Activated T-cell treated with anti-CD3 and anti-CD28 coated beads, Interleukin-2, amount 50 U/mL, for 72 hours (primary cell): Measurements from ENCODE around the gene UBAC1. TPM values are rescaled to one million over a fixed set of nuclear protein-coding genes. Genes with fewer than 3 reads are reported as not detected.

Source experiments
- ATAC-seq, 2 donors: fragments of 150-1000 bp; cut with Tn5 transposase; replicated peaks in 1 of 2; 2 replicates each; pipeline ENCODE4 v1.10.0; 2021; ENCODE audit warnings: moderate library complexity in 2 of 2, mild to moderate bottlenecking in 1 of 2
- DNase-seq, 2 donors: peaks; one replicate each; pipeline ENCODE4 v3.0.0; 2021 to 2022; ENCODE audit warnings: mixed read lengths in 1 of 2
- H3K27ac Mint-ChIP-seq: one replicate; pipeline ENCODE4 v1.8.0; 2022; ENCODE audit warnings: mild to moderate bottlenecking, moderate library complexity, mixed read lengths
- H3K27me3 Mint-ChIP-seq: one replicate; pipeline ENCODE4 v1.8.0; 2022; ENCODE audit warnings: low read depth, mixed read lengths
- H3K36me3 Mint-ChIP-seq, 2 donors: one replicate each; pipeline ENCODE4 v1.8.0; 2022; ENCODE audit warnings: mixed read lengths in 2 of 2, mild to moderate bottlenecking in 1 of 2; ENCODE audit not compliant: insufficient read depth in 2 of 2
- H3K4me1 Mint-ChIP-seq: one replicate; pipeline ENCODE4 v1.8.0; 2022; ENCODE audit warnings: low read depth, mixed read lengths
- H3K4me3 Mint-ChIP-seq, 2 donors: one replicate each; pipeline ENCODE4 v1.8.0; 2022; ENCODE audit warnings: mild to moderate bottlenecking in 2 of 2, mixed read lengths in 2 of 2, moderate library complexity in 2 of 2
- H3K9me3 Mint-ChIP-seq, 2 donors: one replicate each; pipeline ENCODE4 v1.8.0; 2022; ENCODE audit warnings: mixed read lengths in 2 of 2
- total RNA-seq, 2 donors: library from RNA; stranded (reverse); gene quantifications; one replicate each; pipeline ENCODE4 v1.2.3, GENCODE V29; 2022

Gene UBAC1, protein sequence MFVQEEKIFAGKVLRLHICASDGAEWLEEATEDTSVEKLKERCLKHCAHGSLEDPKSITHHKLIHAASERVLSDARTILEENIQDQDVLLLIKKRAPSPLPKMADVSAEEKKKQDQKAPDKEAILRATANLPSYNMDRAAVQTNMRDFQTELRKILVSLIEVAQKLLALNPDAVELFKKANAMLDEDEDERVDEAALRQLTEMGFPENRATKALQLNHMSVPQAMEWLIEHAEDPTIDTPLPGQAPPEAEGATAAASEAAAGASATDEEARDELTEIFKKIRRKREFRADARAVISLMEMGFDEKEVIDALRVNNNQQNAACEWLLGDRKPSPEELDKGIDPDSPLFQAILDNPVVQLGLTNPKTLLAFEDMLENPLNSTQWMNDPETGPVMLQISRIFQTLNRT
- total RNA-seq, result 10 to 100 TPM; 35.6 to 41.6 TPM

GRCh38 chr9:135961277-135961715 lies at the start of gene UBAC1:
Gene UBAC1 (minus strand): TSS chr9:135961373. CDS start chr9:135961162, 211 bp downstream.
- ATAC-seq, result peak; percentile 93
- Mint-ChIP-seq H3K36me3 (no peaks in the 10 kb centered on the region), H3K4me3 (peak within 1 kb of the TSS; percentile 93 to 94), H3K9me3 (no peaks in the 10 kb centered on the region), H3K27me3 (no peaks in the 10 kb centered on the region), H3K27ac (peak within 1 kb of the TSS; percentile 69), H3K4me1 (peaks cover 44% of the 10 kb centered on the region)
- DNase-seq, result peak; percentile 96 to 98

DNA sequence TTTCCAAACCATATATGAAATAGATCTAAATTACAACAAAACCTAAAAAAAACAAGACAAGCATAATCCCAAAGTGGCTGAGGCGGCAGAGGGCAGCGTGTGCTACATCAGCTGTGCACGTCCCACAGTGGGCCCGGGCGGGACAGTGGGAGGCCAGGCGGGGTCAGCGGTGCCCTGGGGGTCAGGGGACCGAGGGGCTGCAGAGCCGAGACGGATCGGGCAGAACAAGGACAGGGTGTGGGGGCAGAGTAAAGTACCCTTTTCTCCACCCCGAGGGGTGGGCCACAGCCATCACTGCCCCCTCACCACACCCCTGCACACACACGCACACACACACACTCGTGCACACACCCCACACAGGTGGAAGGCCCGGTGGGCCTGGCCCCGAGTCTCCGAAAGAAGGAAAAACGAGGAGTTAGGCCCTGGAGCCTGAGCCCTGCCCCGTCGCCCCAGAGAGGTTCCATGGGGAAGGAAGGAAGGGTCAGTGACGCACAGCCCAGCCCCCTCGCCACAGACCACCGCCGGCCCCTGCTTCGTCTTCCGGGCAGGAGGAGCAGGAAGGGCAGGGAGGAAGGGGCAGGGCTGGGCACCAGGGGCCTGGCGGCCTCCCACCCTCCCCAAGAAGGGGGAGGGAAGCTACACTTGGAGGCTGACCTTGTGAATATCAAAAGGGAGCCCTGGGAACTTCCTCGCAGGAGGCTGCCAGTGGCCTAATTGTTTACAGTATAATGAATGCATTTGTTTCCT lies 49.6 kb upstream of the UBAC1 start:
- no peaks in the 10 kb centered on the region for H3K36me3 Mint-ChIP-seq
- no peak overlapping the region for H3K4me3 Mint-ChIP-seq
- ATAC-seq (no peak), DNase-seq (no peak)
- no peaks in the 10 kb centered on the region for H3K9me3 Mint-ChIP-seq
- no peaks in the 10 kb centered on the region for H3K4me1 Mint-ChIP-seq
- H3K27ac Mint-ChIP-seq, result no peak overlapping the region
- H3K27me3 Mint-ChIP-seq, result no peaks in the 10 kb centered on the region

DNA sequence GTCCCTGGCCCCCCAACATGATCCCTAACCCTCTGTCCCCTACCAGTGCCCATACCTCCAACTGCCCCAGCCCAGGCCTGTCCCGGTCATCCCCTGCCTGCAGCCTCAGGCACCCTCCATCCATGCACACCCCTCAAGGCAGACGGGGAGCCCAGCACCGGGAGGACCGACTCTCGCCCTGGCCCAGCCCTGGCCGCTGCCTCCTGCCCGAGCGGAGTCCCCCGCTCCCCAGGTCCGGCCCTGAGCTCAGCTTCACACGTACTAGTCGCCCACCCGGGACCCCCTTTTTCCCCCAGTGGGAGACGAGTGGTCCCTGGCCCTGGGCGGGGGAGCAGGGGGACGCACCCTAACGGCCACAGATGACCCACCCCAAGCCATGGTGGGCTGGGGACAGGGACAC lies 49.0 kb upstream of the UBAC1 start:
- Mint-ChIP-seq H3K4me3 (no peak overlapping the region), H3K27me3 (no peaks in the 10 kb centered on the region), H3K9me3 (no peaks in the 10 kb centered on the region), H3K36me3 (no peaks in the 10 kb centered on the region), H3K27ac (no peak overlapping the region), H3K4me1 (no peaks in the 10 kb centered on the region)
- no peak for DNase-seq
- ATAC-seq, result no peak

- ATAC-seq, result no peak
- Mint-ChIP-seq H3K4me3 (no peak overlapping the region), H3K27me3 (no peaks in the 10 kb centered on the region), H3K36me3 (no peaks in the 10 kb centered on the region), H3K27ac (no peak overlapping the region), H3K9me3 (no peaks in the 10 kb centered on the region), H3K4me1 (no peaks in the 10 kb centered on the region)
- no peak for DNase-seq
Observed at GRCh38 chr9:136009516-136009915, 48.3 kb upstream of the UBAC1 start.

DNA sequence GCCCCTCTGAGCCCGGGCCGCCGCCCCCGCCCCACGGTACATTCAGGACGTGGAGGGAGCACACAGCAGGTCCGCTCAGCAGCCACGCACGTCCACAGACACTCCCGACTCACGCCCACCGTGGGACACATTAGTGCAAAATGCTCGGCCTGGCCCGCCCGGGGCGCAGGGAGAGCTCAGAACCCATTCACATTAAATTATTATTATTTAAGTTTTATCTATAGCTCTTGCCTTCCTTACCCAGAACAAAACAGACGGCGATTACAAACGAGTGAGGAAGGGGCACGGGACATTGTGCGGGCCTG lies 47.5 kb upstream of the UBAC1 start:
- H3K4me1 Mint-ChIP-seq, result no peaks in the 10 kb centered on the region
- ATAC-seq (no peak), DNase-seq (no peak)
- H3K9me3 Mint-ChIP-seq, result no peaks in the 10 kb centered on the region
- no peak overlapping the region for H3K4me3 Mint-ChIP-seq
- H3K27me3 Mint-ChIP-seq, result no peaks in the 10 kb centered on the region
- H3K36me3 Mint-ChIP-seq, result no peaks in the 10 kb centered on the region
- H3K27ac Mint-ChIP-seq, result no peak overlapping the region

DNA sequence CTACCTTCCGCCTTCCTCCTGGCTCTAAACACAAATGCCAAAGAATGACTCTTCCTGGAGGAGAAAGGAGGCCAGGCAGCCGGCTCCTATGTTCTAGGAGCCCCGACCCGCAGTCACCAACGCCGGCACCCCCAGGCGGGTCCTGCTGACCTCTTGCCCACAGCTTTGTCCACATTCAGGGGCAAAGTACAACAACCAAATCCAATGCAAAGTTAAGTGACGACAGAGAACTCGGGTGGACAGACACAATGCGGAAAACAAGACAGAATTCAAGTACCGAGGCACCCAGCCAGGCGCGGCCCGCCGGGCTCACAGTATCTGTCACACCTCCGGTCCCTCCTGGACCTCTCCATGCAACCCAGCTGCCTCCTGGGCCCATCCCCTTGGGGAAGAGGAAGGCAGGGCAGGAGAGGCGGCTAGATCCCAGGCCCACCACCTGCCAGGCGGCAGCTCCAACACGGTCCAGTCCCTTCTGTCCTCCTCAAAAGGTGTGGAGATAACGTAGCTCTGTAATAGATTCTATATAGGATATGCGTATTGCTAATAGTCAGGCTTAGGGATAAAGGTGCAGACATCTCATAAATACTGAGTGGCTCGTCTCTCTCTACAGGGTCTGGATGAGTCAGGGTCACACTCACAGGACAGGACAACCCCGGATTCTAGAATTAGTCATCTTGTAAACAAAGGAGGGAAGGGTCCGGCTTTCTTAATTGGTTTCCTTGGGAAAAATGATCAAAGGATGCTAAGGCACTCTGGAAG lies 46.9 kb upstream of the UBAC1 start:
- ATAC-seq (no peak), DNase-seq (no peak)
- Mint-ChIP-seq H3K36me3 (no peaks in the 10 kb centered on the region), H3K27ac (no peak overlapping the region), H3K9me3 (no peaks in the 10 kb centered on the region), H3K4me3 (no peak overlapping the region), H3K27me3 (no peaks in the 10 kb centered on the region), H3K4me1 (no peaks in the 10 kb centered on the region)

DNA sequence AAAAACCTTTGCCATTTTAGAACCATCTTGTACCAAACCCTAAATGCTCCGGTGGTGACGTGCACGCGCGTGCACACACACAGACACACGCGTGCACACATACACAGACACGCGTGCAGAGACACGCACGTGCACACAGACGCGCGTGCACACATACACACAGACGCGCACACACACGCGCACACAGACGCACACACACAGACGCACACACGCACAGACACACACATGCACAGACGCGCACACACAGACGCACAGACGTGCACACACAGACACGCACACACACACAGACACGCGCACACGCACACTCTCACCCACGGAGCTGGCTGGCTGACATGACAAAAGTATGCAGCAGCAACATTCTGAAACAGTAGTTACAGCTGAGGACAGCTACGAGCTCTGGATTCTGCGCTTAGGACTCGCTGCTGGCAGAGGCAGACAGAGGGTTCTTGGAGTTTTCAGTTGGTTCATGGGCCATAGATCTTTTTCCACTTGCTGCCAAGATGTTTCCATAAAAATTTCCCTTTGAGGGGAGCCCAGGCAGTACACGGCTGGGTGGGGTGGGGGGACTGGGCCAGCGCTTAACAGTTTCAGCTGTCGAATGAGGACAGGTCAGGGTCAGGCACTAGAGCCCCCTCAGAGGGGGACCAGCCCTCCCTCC lies 46.2 kb upstream of the UBAC1 start:
- H3K4me3 Mint-ChIP-seq, result no peak overlapping the region
- DNase-seq, result no peak
- H3K4me1 Mint-ChIP-seq, result no peaks in the 10 kb centered on the region
- H3K27ac Mint-ChIP-seq, result no peak overlapping the region
- no peaks in the 10 kb centered on the region for H3K36me3 Mint-ChIP-seq
- H3K27me3 Mint-ChIP-seq, result no peaks in the 10 kb centered on the region
- no peaks in the 10 kb centered on the region for H3K9me3 Mint-ChIP-seq
- ATAC-seq, result no peak

DNA sequence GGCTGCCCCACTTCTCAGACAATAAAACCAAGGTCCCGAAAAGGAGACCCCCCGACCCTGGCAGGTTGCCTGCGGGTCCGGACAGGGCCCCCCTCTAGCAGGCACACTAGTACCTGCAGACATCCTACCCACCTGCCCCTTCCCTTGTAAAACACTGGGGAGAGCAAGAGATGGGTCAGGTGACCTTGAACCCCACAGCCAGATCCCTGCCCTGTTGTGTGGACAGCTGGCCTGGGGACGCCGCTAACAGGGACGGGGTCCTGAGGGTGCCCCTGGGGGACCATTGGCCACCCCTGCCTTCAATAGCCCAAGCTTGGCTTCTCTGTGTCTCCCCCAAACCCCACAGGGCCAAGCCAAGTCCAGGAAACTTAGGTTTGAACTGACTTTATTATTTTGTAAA lies 45.0 kb upstream of the UBAC1 start:
- Mint-ChIP-seq H3K36me3 (no peaks in the 10 kb centered on the region), H3K27me3 (no peaks in the 10 kb centered on the region), H3K9me3 (no peaks in the 10 kb centered on the region), H3K4me1 (no peaks in the 10 kb centered on the region), H3K4me3 (no peak overlapping the region), H3K27ac (no peak overlapping the region)
- ATAC-seq, result no peak
- DNase-seq, result no peak

- Mint-ChIP-seq H3K27me3 (no peaks in the 10 kb centered on the region), H3K4me1 (no peaks in the 10 kb centered on the region), H3K27ac (no peak overlapping the region), H3K4me3 (no peak overlapping the region), H3K9me3 (no peaks in the 10 kb centered on the region), H3K36me3 (no peaks in the 10 kb centered on the region)
- ATAC-seq (no peak), DNase-seq (no peak)
Observed at GRCh38 chr9:136004712-136005111, 43.5 kb upstream of the UBAC1 start.

- no peak for ATAC-seq
- no peaks in the 10 kb centered on the region for H3K9me3 Mint-ChIP-seq
- H3K4me3 Mint-ChIP-seq, result no peak overlapping the region
- H3K27me3 Mint-ChIP-seq, result no peaks in the 10 kb centered on the region
- no peak overlapping the region for H3K27ac Mint-ChIP-seq
- no peaks in the 10 kb centered on the region for H3K36me3 Mint-ChIP-seq
- H3K4me1 Mint-ChIP-seq, result no peaks in the 10 kb centered on the region
- no peak for DNase-seq
Observed at GRCh38 chr9:136004219-136004618, 43.0 kb upstream of the UBAC1 start.

DNA sequence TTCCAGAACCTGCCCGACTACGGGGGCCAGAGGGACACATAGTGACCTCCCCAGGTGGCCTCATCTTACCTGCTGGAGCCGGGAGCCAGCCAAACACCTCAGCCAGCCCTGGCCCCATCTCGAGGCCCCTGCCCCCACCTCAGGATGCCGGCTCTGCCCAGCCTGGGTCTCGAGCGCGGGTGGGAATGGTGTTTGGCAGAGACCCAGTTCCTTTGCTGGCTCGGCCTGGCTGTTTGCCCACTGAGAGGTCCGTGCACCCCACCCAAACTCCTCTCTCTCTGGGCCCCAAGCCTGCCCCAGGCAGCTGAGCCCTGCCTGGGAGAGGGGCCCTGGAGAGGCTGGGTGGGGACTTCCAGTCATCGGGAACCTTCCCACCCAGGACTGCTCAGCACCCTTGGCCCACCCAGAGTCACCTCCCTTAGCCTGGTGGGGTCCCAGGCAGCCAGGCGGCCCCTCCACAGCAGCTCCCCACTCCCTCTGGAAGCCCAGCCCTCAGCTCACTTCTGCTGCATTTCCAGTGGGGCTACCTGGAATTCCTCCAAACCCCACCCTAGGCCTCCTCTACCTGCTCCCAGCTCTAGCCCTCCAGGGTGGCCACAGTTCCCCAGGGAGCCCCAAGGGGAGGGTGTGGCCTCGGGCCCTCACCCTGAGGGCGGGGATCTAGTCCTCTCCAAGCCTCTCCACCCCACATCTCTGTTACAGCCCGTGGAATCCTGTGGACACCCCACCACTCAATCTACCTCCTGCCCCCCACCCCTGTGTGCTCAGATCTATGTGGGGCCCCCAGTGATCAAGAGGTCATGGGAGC lies 42.4 kb upstream of the UBAC1 start:
- ATAC-seq (no peak), DNase-seq (no peak)
- no peaks in the 10 kb centered on the region for H3K9me3 Mint-ChIP-seq
- no peaks in the 10 kb centered on the region for H3K4me1 Mint-ChIP-seq
- no peak overlapping the region for H3K27ac Mint-ChIP-seq
- no peaks in the 10 kb centered on the region for H3K36me3 Mint-ChIP-seq
- no peaks in the 10 kb centered on the region for H3K27me3 Mint-ChIP-seq
- no peak overlapping the region for H3K4me3 Mint-ChIP-seq

DNA sequence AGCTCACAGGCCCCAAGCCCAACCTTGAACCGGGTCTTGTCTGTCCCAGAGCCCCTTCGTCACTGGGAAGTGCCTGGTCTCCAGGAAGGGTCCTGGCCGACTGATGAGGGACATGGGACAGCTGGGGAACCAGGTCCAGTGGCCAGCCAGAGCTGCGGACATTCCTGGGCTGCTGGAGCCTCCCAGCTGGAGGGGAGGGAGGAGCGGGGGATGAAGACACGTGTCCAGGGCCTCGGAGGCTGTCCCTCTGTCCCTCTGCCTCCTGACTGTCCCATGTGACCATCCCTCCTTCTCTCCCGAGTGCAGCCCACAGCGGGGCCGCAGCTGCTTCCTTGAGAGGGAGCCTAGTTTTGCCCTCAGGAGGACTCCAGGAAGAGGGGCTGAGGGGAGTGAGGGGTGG lies 41.7 kb upstream of the UBAC1 start:
- H3K4me3 Mint-ChIP-seq, result no peak overlapping the region
- H3K36me3 Mint-ChIP-seq, result no peaks in the 10 kb centered on the region
- H3K27me3 Mint-ChIP-seq, result no peaks in the 10 kb centered on the region
- ATAC-seq (no peak), DNase-seq (no peak)
- no peaks in the 10 kb centered on the region for H3K9me3 Mint-ChIP-seq
- no peak overlapping the region for H3K27ac Mint-ChIP-seq
- no peaks in the 10 kb centered on the region for H3K4me1 Mint-ChIP-seq
